ENCODE measurements around the gene CDCP2. TPM values are rescaled to one million over a fixed set of nuclear protein-coding genes. Genes with fewer than 3 reads are reported as not detected.

The CDCP2 gene
- total RNA-seq, 1 experiment from 2014 or later = not detected

GRCh38 chr1:54122992-54123391 is 29.8 kb downstream of the CDCP2 start:
- Mint-ChIP-seq H3K4me1 (peaks cover 29% of the 10 kb centered on the region), H3K27ac (no peak overlapping the region), H3K36me3 (no peaks in the 10 kb centered on the region), H3K9me3 (peaks cover 4% of the 10 kb centered on the region; the same call in 1 of the 2 replicates), H3K27me3 (ENCODE audit: low read depth) (peaks cover 20% of the 10 kb centered on the region), H3K4me3 (no peak overlapping the region)
- CTCF ChIA-PET = interaction anchor here (0.8 to 2.6 kb wide), 18 partner anchors 9 to 690 kb away, joined by 3 to 39 read pairs (median 5); partner anchors contain the start of genes ACOT11, CYB5RL and MRPL37
- POLR2A ChIA-PET = interaction anchor here (1.1 kb wide), 1 partner anchor 13 kb away, joined by 3 read pairs; no protein-coding TSS in a partner anchor
- DNase-seq (ENCODE audit: low spot score) (no peak), ATAC-seq (no peak)
- TF ChIP-seq ZNF317 (CRISPR knock-in tag; IDR thresholded peaks at IDR 0.05; ENCODE audit: borderline replicate concordance, low read depth) (no peak), IRF2 (CRISPR knock-in tag; IDR thresholded peaks at IDR 0.05; ENCODE audit: borderline replicate concordance, low read depth) (no peak), CBFB (CRISPR knock-in tag; IDR thresholded peaks at IDR 0.05; ENCODE audit: low read depth) (no peak), ARID4B (CRISPR knock-in tag; IDR thresholded peaks at IDR 0.05; ENCODE audit: borderline replicate concordance) (no peak), FOXJ3 (CRISPR knock-in tag; IDR thresholded peaks at IDR 0.05; ENCODE audit: borderline replicate concordance) (no peak), HMGA2 (CRISPR knock-in tag; IDR thresholded peaks at IDR 0.05) (no peak), ZNF219 (CRISPR knock-in tag; IDR thresholded peaks at IDR 0.05; ENCODE audit: borderline replicate concordance) (no peak)

GRCh38 chr1:54122135-54122751 is 30.6 kb downstream of the CDCP2 start:
- ATAC-seq = peak; percentile 9
- peaks cover 29% of the 10 kb centered on the region for H3K4me1 Mint-ChIP-seq
- H3K4me3 Mint-ChIP-seq = peak overlapping the region; percentile 63
- DNase-seq (ENCODE audit: low spot score) = peak; percentile 36
- H3K9me3 Mint-ChIP-seq = no peaks in the 10 kb centered on the region
- no peaks in the 10 kb centered on the region for H3K36me3 Mint-ChIP-seq
- peaks cover 20% of the 10 kb centered on the region for H3K27me3 Mint-ChIP-seq (ENCODE audit: low read depth)
- no peak for TF ChIP-seq JUN (CRISPR knock-in tag; IDR thresholded peaks at IDR 0.05)
- TF ChIP-seq E2F4 (CRISPR knock-in tag; IDR thresholded peaks at IDR 0.05; ENCODE audit: borderline replicate concordance, low read depth) = no peak
- TF ChIP-seq FOXP4 (CRISPR knock-in tag; IDR thresholded peaks at IDR 0.05) = no peak
- no peak for TF ChIP-seq ESRRA (CRISPR knock-in tag; IDR thresholded peaks at IDR 0.05; ENCODE audit: borderline replicate concordance)
- TF ChIP-seq TEAD1 (CRISPR knock-in tag; IDR thresholded peaks at IDR 0.05) = no peak
- no peak for TF ChIP-seq STAT6 (CRISPR knock-in tag; conservative IDR thresholded peaks at IDR 0.05; ENCODE audit: low read depth)
- 0 out of 2 replicates have a peak, but pooled peaks have one; percentile 30 for TF ChIP-seq CBFB (CRISPR knock-in tag; IDR thresholded peaks at IDR 0.05; ENCODE audit: low read depth)
- TF ChIP-seq ELF4 (CRISPR knock-in tag; IDR thresholded peaks at IDR 0.05; ENCODE audit: low read depth) = no peak
- POLR2A ChIA-PET = interaction anchor here (1.0 kb wide), 1 partner anchor 188 kb away, joined by 5 read pairs; no protein-coding TSS in a partner anchor
- no peak overlapping the region for H3K27ac Mint-ChIP-seq
- CTCF ChIA-PET = interaction anchor here (0.5 to 2.6 kb wide), 31 partner anchors 9 to 691 kb away, joined by 3 to 39 read pairs (median 5); partner anchors contain the start of genes ACOT11, CYB5RL, IFT25 and MRPL37

Data from WTC11 (cell line).